ENCODE measurements around the gene SIGLEC12. TPM values are rescaled to one million over a fixed set of nuclear protein-coding genes. Genes with fewer than 3 reads are reported as not detected.
A peak's percentile ranks its signal among the peaks of the same experiment; 100 is the strongest.

SIGLEC12 gene
- total RNA-seq, 1 donor = under 0.01 TPM

- no peak overlapping the region for H3K27ac ChIP-seq (ENCODE audit: low read depth, low read length)
- no peak overlapping the region for H2AFZ ChIP-seq (ENCODE audit: low read length)
- no peak overlapping the region for H3K4me3 ChIP-seq (ENCODE audit: insufficient read depth, low read length)
- no peaks in the 10 kb centered on the region for H3K36me3 ChIP-seq (ENCODE audit: insufficient read depth, low read length)
- no peak for TF ChIP-seq CTCF (IDR thresholded peaks at IDR 0.05; ENCODE audit: extremely low read depth, low read depth, low read length)
- H3K4me1 ChIP-seq (ENCODE audit: insufficient read depth, low read length) = no peaks in the 10 kb centered on the region
- no peak overlapping the region for H3K4me2 ChIP-seq (ENCODE audit: insufficient read depth, low read length)
- H3K9me3 ChIP-seq (ENCODE audit: low read depth, low read length) = no peaks in the 10 kb centered on the region
- H3K79me2 ChIP-seq (ENCODE audit: insufficient read depth, low read length) = no peaks in the 10 kb centered on the region
- no peaks in the 10 kb centered on the region for H4K20me1 ChIP-seq (ENCODE audit: insufficient read depth, low read length)
- peaks cover 9% of the 10 kb centered on the region for H3K27me3 ChIP-seq (ENCODE audit: insufficient read depth, low read length)
- no peak for DNase-seq (ENCODE audit: insufficient read length, low spot score, missing footprints)
These were observed 27.7 kb upstream of the SIGLEC12 start for GRCh38 chr19:51529301-51529700.

DNA sequence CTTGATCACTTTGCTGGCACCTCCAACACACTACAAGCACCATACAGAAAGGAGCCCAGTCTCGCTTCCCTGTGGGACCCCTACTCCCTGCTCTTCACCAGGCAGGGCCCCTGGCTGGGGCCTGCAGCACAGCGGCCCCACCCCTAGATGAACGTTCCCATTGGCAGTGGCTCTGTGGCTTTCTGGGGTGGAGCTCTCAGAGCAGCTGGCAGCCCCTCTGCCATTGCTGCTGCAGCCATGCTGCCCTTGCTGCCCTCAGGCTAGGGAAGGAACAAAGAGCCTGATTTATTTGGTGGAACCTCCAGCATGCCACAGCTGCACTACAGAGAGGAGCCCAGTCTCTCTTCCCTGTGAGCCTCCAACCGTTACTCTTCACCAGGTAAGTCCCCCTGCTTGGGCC lies 24.1 kb upstream of the SIGLEC12 start:
- H3K4me3 ChIP-seq (ENCODE audit: insufficient read depth, low read length) = no peak overlapping the region
- no peaks in the 10 kb centered on the region for H3K9me3 ChIP-seq (ENCODE audit: low read depth, low read length)

DNA sequence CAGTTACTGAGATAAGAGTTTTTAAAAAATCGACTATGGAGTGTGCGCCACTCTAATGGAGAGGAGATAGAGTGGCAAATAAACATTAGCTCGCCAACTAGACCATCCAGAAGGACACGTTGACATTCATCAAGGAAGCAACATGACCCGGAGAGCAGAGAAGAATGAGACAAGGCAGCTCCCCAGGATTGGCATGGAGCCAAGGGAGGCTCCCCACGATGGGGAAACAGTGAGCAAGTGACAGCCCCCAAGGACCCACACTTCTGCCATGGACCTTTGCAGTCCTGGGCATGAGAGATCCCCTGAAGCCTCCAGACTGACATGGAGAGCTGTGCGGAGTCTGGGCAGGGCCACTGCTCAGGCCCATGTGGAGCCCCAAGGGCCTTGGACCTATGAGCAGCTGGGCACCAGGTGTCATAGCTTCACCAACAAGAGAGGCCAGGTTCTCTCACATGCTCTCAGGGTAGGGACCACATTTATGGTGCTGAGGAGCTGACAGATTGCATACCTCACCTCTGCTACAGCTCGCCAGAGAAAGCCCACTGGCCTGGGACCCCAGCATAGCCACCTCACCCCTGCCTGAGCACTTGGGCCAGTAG lies 23.2 kb upstream of the SIGLEC12 start:
- Histone ChIP-seq H3K4me2 (ENCODE audit: insufficient read depth, low read length) (no peak overlapping the region), H3K9me3 (ENCODE audit: low read depth, low read length) (no peaks in the 10 kb centered on the region), H2AFZ (ENCODE audit: low read length) (no peak overlapping the region), H3K4me1 (ENCODE audit: insufficient read depth, low read length) (no peaks in the 10 kb centered on the region), H3K79me2 (ENCODE audit: insufficient read depth, low read length) (no peaks in the 10 kb centered on the region), H3K4me3 (ENCODE audit: insufficient read depth, low read length) (no peak overlapping the region), H3K27ac (ENCODE audit: low read depth, low read length) (no peak overlapping the region), H4K20me1 (ENCODE audit: insufficient read depth, low read length) (no peaks in the 10 kb centered on the region), H3K27me3 (ENCODE audit: insufficient read depth, low read length) (no peaks in the 10 kb centered on the region), H3K36me3 (ENCODE audit: insufficient read depth, low read length) (no peaks in the 10 kb centered on the region)
- DNase-seq (ENCODE audit: insufficient read length, low spot score, missing footprints) = peak; percentile 1
- TF ChIP-seq CTCF (IDR thresholded peaks at IDR 0.05; ENCODE audit: extremely low read depth, low read depth, low read length) = no peak

More for the DNA sequence above, 24.1 kb upstream of the SIGLEC12 start:
- Histone ChIP-seq H3K27me3 (ENCODE audit: insufficient read depth, low read length) (no peaks in the 10 kb centered on the region), H3K79me2 (ENCODE audit: insufficient read depth, low read length) (no peaks in the 10 kb centered on the region), H2AFZ (ENCODE audit: low read length) (no peak overlapping the region), H3K4me2 (ENCODE audit: insufficient read depth, low read length) (no peak overlapping the region), H3K36me3 (ENCODE audit: insufficient read depth, low read length) (no peaks in the 10 kb centered on the region), H3K4me1 (ENCODE audit: insufficient read depth, low read length) (no peaks in the 10 kb centered on the region), H4K20me1 (ENCODE audit: insufficient read depth, low read length) (no peaks in the 10 kb centered on the region), H3K27ac (ENCODE audit: low read depth, low read length) (no peak overlapping the region)
- DNase-seq (ENCODE audit: insufficient read length, low spot score, missing footprints) = no peak
- TF ChIP-seq CTCF (IDR thresholded peaks at IDR 0.05; ENCODE audit: extremely low read depth, low read depth, low read length) = no peak

- Histone ChIP-seq H3K4me3 (ENCODE audit: insufficient read depth, low read length) (no peak overlapping the region), H2AFZ (ENCODE audit: low read length) (no peak overlapping the region), H3K79me2 (ENCODE audit: insufficient read depth, low read length) (no peaks in the 10 kb centered on the region), H3K4me1 (ENCODE audit: insufficient read depth, low read length) (no peaks in the 10 kb centered on the region), H4K20me1 (ENCODE audit: insufficient read depth, low read length) (no peaks in the 10 kb centered on the region), H3K27me3 (ENCODE audit: insufficient read depth, low read length) (no peaks in the 10 kb centered on the region), H3K4me2 (ENCODE audit: insufficient read depth, low read length) (no peak overlapping the region), H3K9me3 (ENCODE audit: low read depth, low read length) (no peaks in the 10 kb centered on the region), H3K27ac (ENCODE audit: low read depth, low read length) (no peak overlapping the region), H3K36me3 (ENCODE audit: insufficient read depth, low read length) (no peaks in the 10 kb centered on the region)
- TF ChIP-seq CTCF (IDR thresholded peaks at IDR 0.05; ENCODE audit: extremely low read depth, low read depth, low read length) = no peak
- no peak for DNase-seq (ENCODE audit: insufficient read length, low spot score, missing footprints)
These were observed 20.2 kb upstream of the SIGLEC12 start for GRCh38 chr19:51521781-51522180.
